Measurements from ENCODE around the gene ITPKC.
A peak's percentile ranks its signal among the peaks of the same experiment; 100 is the strongest.
"Not testable (repeated sequence)": the region's sequence is repeated elsewhere in the genome, so short reads cannot be mapped to it uniquely, and the experiment has no call there.

ITPKC gene

DNA sequence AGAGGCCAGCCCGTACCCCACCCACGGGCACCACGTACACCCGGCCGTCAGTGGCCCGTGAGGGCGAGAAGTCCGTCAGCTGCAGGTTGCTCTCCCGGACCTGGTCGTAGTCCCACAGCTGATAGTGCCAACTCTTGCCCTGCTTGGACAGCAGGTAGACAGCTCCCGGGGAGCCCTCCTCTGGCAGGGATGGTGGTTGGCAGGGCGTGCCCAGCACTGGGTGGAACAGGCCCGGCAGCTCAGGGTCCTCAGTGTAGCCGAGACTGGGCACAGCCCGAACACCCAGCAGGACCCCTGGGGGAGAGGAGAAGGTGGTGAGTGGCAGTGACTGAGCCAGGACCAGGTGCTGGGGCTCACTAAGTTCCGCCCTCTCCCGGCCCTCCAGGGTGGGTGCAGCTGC, 25.6 kb downstream of the ITPKC start:
- FAIRE-seq: no peak

DNA sequence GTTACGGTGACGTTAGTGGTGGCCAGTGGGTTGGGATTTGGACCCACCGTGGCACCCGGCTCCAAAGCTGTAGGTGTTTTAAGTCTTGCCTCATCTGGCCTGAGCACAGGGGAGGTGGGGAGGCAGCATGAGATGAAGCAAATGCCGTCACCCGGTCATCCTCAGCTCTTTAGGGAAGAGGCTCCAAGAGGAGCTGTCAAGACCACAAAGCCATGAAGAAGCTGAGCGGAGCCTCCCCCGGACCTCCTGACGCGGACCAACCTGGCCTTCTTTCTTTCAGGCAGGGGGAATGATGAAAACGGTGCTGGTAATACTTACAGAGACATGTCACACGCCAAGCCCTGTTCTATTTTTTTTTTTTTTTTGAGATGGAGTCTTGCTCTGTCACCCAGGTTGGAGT, 26.0 kb downstream of the ITPKC start:
- FAIRE-seq: no peak

DNA sequence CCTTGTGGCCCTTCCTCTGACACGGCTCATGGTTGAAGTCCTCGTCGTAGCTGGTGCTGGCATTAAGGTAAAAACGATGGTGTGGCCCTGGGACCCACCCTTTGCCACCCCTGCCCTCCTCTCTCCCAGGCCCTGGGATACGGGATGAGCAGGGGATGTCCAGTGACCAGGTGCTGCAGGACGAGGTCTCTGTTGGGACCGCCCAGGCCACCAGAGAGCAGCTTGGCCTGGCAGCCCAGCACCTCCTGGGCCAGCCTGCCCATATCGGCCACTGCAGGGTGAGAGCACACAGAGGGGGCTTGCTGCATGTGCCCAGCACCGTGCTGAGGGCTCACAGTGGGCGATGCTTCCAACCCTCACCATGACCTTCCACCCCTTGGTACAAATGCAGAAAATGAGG, 27.0 kb downstream of the ITPKC start:
- FAIRE-seq: no peak

DNA sequence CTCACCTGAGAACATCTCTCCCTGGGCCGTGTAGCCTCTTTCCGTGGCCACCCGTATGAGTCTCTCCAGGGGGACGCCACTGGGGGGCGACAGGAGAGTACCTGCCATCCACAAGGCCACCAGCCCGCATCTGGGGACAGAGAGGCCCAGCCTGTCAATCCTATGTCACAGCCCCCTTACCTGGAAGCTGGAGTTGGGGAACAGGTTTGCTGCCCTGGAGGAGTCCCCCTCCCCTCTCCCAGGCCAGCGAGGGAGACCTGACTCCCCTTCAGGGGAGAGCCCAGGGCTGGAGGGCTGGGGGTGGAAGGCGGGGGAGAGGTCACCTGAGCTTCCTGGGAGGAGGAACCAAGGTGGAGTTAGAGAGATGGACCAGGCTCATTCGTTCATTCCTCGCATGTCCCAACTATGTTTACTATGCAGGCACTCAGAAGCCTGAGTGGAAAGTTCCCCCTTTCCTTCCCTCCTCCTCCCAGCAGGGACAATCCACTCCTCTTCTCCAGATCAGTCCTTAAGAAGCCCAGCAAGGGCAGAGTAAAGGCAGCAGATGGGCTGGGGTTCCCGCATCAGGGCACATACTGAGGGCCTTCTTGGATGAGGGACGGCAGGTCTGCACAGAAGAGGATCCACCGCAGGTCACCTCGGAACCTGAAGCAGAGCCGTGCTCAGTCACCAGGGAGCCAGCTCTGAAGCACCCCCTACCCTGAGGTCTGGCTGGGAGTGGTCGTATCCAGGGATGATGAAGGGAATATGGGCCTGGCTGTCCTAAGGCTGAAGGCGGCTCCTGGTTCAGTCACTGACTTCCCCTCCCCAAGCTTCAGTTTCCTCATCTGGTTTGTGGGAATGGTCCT, 27.9 kb downstream of the ITPKC start:
- no peak for FAIRE-seq

GRCh38 chr19:40745402-40745780, 28.5 kb downstream of the ITPKC start:
- no peak for FAIRE-seq

- no peak for FAIRE-seq
These were observed 30.6 kb downstream of the ITPKC start for GRCh38 chr19:40747536-40747935.

- FAIRE-seq: peak; percentile 99
These were observed 33.4 kb downstream of the ITPKC start, which contains the start of gene ACTMAP for GRCh38 chr19:40750058-40750873. Gene ACTMAP, minus strand, starts transcription at chr19:40750477. Its CDS starts 674 bp downstream, at chr19:40749803.

DNA sequence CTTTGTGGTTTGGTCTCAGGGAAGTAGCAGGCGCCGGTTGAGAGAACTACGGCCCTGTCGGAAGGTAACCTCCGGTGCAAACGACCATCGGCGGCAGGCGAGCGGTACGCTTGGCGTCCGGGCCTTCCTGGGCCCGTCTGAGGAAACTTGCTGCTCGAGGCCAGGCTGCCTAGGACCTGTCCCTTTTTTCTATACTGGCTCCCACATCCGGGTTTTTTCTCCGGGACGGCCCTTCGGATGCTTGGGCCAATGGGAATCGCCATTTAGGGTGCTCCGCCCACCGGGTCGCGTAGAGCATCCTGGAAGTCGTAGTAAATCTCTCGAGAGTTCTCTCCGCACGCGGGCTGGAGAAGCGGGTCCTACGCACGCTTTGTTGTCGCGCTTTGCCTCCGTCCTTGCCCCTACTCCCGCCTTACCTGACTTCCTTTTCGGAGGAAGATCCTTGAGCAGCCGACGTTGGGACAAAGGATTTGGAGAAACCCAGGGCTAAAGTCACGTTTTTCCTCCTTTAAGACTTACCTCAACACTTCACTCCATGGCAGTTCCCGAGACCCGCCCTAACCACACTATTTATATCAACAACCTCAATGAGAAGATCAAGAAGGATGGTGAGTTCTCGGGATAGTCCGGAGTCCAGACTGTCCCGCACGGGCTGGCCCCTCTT, 34.1 kb downstream of the ITPKC start, which contains the start of gene SNRPA:
TSS of gene SNRPA (plus strand) at position 330 of the 664 bp plus-strand sequence. CDS start at position 536, 206 bp downstream.
- FAIRE-seq: peak; percentile 83

DNA sequence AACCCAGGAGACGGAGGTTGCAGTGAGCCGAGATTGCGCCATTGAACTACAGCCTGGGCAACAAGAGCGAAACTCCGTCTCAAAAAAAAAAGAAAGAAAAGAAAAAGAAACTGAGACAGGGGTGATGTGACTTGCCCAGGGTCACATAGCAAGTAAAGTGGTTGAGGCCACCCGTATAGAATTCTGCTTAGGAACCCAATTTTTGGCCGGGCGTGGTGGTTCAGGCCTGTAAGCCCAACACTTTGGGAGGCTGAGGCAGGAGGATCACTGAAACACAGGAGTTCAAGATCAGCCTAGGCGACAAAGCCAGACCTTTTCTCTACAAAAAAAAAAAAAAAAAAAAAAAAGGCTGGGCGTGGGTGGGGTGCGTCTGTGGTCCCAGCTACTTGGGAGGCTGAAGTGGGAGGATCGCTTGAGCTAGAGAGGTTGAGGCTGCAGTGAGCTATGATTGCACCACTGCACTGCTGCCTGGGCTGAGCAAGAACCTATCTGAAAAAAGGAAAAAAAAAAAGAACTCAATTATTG, 35.4 kb downstream of the ITPKC start:
- no peak for FAIRE-seq

DNA sequence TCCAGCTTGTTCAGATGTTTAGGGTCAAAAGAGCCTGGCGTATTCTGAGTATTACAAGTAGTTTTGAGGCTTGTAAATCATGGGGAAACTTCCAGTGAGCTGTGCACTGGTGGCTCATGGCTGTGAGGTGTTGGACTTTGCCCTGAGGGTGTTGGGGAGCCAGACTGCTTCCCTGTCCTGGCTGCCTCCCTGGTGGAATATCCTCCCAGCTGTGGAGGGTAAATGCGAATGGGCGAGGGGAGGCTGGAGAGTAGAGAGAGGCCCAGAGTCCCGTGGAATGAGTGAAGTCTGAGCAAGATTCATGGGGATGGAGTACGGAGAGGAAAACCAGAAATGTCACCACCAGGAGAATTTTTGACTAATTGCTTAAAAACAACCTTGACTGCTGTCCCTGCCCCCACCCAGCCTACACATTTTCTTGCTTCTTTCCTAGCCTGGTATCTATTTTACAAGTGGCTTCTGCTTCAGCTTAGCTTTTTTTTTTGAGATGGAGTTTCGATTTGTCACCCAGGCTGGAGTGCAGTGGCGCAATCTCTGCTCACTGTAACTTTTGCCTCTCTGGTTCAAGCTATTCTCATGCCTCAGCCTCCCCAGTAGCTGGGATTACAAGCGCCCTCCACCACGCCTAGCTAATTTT, 37.8 kb downstream of the ITPKC start:
- FAIRE-seq: no peak

- no peak for FAIRE-seq
These were observed 38.3 kb downstream of the ITPKC start for GRCh38 chr19:40755248-40755624.

DNA sequence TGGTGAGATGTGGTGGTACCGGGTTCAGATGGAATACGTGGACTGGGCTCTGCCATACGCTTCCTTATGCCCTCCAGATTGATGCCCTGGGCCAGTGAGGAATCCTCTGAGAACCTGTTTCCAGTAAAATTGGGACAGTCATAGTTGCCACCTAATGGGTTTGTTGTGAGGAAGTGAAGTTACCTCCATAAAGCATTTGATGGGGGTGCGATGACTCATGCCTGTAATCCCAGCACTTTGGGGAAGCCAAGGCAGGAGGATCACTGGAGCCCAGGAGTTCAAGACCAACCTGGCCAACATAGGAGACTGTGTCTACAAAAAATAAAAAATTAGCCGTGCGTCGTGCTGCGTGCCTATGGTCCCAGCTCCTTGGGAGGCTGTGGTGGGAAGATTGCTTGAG, 38.9 kb downstream of the ITPKC start:
- no peak for FAIRE-seq

GRCh38 chr19:40756502-40757110, 39.7 kb downstream of the ITPKC start:
- FAIRE-seq: no peak

- no peak for FAIRE-seq
These were observed 41.6 kb downstream of the ITPKC start for GRCh38 chr19:40758491-40758890.

DNA sequence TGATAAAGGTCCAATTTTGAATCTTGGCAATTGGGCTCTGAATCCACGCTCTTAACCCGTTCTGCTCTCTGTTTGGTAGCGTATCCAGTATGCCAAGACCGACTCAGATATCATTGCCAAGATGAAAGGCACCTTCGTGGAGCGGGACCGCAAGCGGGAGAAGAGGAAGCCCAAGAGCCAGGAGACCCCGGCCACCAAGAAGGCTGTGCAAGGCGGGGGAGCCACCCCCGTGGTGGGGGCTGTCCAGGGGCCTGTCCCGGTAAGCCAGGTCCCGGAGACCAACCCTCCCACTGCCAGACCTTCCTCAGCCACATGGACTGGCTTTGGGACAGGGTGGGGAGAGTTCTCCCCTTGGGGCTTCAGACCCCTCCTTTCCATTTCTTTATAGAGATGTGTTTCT, 42.4 kb downstream of the ITPKC start:
- no peak for FAIRE-seq

- FAIRE-seq: no peak
These were observed 46.0 kb downstream of the ITPKC start for GRCh38 chr19:40762754-40763470.

GRCh38 chr19:40763526-40763925, 46.6 kb downstream of the ITPKC start:
- FAIRE-seq: no peak

GRCh38 chr19:40763963-40764362, 47.1 kb downstream of the ITPKC start:
- FAIRE-seq: no peak

GRCh38 chr19:40766385-40766784, 49.5 kb downstream of the ITPKC start:
- not testable (repeated sequence) for FAIRE-seq

- no peak for FAIRE-seq
These were observed 52.0 kb downstream of the ITPKC start for GRCh38 chr19:40768869-40769268.

DNA sequence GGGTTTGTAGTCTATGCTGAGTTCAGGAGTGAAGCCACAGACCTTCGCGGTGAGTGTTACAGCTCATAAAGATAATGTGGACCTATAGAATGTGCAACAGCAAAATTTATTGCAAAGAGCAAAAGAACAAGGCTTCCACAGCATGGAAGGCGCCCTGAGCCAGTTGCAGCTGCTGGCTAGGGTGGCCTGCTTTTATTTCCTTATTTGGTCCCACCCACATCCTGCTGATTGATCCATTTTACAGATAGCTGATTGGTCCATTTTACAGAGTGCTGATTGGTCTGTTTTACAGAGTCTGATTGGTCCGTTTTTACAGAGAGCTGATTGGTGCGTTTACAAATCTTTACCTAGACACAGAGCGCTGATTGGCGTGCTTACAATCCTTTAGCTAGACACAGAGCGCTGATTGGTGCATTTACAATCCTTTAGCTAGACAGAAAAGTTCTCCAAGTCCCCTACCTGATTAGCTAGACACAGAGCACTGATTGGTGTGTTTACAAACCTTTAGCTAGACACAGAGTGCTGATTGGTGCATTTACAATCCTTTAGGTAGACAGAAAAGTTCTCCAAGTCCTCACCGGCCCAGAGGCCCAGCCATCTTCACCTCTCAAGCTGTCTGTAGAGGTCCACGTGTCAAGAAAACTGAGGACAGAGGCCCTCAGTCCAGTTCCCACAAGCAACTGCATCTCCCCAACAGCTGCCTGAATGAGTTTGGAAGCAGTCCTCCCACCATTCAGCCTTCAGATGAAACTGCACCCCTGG, 54.4 kb downstream of the ITPKC start:
- not testable (repeated sequence) for FAIRE-seq

Measured in A204.1 (cell line).